Mammary epithelial cell (primary cell): ENCODE results near the gene CERCAM.

Experiments used
- CTCF ChIP-seq, 2 donors: IDR thresholded peaks in 1 of 2; conservative IDR thresholded peaks in 1 of 2; 2 replicates each; pipeline ENCODE4 v1.5.1; 2011 to 2012; ENCODE audit warnings: inconsistent platforms in 2 of 2, low read length in 2 of 2, mild to moderate bottlenecking in 2 of 2, control low read depth in 1 of 2, low read depth in 1 of 2; ENCODE audit not compliant: insufficient read depth in 1 of 2; ENCODE audit errors: extremely low read depth in 1 of 2
- EZH2 ChIP-seq: IDR thresholded peaks from 2 replicates; pipeline ENCODE4 v1.6.1; 2012; ENCODE audit warnings: low read length, inconsistent platforms, borderline replicate concordance

- TF ChIP-seq CTCF (conservative IDR thresholded peaks at IDR 0.05 in 1 of 2, IDR thresholded peaks at IDR 0.05 in 1 of 2; ENCODE audit: extremely low read depth in 1 of 2, insufficient read depth in 1 of 2, low read depth in 1 of 2, low read length in 2 of 2) (no peak), EZH2 (no peak)
These were observed 28.7 kb upstream of the CERCAM start for GRCh38 chr9:128391956-128392301.
